ENCODE data around the gene TNRC18. TPM values are rescaled to one million over a fixed set of nuclear protein-coding genes. Genes with fewer than 3 reads are reported as not detected.

TNRC18 gene
- total RNA-seq, 6 donors from 2014 or later: 101 to 617 (median 128) TPM

GRCh38 chr7:5413449-5413786, 10.2 kb downstream of the TNRC18 start:
- Histone ChIP-seq H3K9me3 (no peaks in the 10 kb centered on the region), H3K27me3 (no peaks in the 10 kb centered on the region), H3K4me1 (peaks cover 26 to 49% (median 31%) of the 10 kb centered on the region in 4 donors), H3K27ac (peak overlapping the region; percentile 44 to 77 (median 66)), H3K4me3 (no peak overlapping the region), H3K36me3 (no peaks in the 10 kb centered on the region)
- WGBS, 2 donors: 58 to 76% methylated on average over 6 of the region's 6 CpGs
- ATAC-seq (ENCODE audit: low FRiP score in 2 of 2) (no peak), DNase-seq (no peak)
- no peak for TF ChIP-seq POLR2A (IDR thresholded peaks at IDR 0.05)
- TF ChIP-seq EP300 (IDR thresholded peaks at IDR 0.05): no peak
- TF ChIP-seq POLR2AphosphoS5 (IDR thresholded peaks at IDR 0.05): no peak

DNA sequence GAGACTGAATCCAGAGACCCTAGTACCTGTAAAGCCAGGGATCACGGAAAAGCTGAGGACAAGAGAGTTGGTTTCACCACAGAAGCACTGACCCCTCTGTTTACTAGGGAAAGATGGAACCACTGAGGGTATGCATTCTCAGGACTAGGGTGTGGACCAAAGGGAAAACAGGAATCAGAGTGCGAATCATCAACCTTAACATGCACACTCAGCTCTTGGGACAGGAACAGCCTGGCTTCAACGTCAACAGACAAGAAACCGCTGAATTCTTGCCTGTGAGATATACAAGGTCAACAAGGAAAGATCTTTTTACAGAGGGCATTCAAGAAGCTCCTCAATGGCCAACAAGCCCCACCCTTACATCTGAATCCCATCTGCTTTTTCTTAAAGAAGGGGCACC, 14.9 kb downstream of the TNRC18 start:
- Histone ChIP-seq H3K4me3 (no peak overlapping the region), H3K4me1 (peaks cover 33 to 48% (median 33%) of the 10 kb centered on the region in 4 donors), H3K27me3 (no peaks in the 10 kb centered on the region), H3K9me3 (no peaks in the 10 kb centered on the region), H3K27ac (peak overlapping the region; percentile 15 to 53 (median 34)), H3K36me3 (peaks cover 0 to 14% (median 4%) of the 10 kb centered on the region in 4 donors)
- DNase-seq (no peak), ATAC-seq (ENCODE audit: low FRiP score in 2 of 2) (no peak)
- TF ChIP-seq POLR2AphosphoS5 (IDR thresholded peaks at IDR 0.05) (no peak), EP300 (IDR thresholded peaks at IDR 0.05) (no peak), CTCF (IDR thresholded peaks at IDR 0.05) (no peak), POLR2A (IDR thresholded peaks at IDR 0.05) (no peak)
- 62 to 65% methylated on average over 4 of the region's 4 CpGs for WGBS, 2 donors

GRCh38 chr7:5406957-5407945, 16.4 kb downstream of the TNRC18 start:
- 74 to 82% methylated on average over 19 to 23 of the region's 24 CpGs for WGBS, 2 donors
- Histone ChIP-seq H3K27me3 (no peaks in the 10 kb centered on the region), H3K9me3 (no peaks in the 10 kb centered on the region), H3K4me3 (no peak overlapping the region), H3K27ac (peak overlapping the region in 3 of 4 donors; percentile 13 to 53 (median 44)), H3K4me1 (peaks cover 22 to 33% (median 26%) of the 10 kb centered on the region in 4 donors), H3K36me3 (peaks cover 0 to 14% (median 4%) of the 10 kb centered on the region in 4 donors)
- TF ChIP-seq EP300 (IDR thresholded peaks at IDR 0.05) (no peak), CTCF (IDR thresholded peaks at IDR 0.05) (no peak), POLR2A (IDR thresholded peaks at IDR 0.05) (no peak), POLR2AphosphoS5 (IDR thresholded peaks at IDR 0.05) (no peak)
- ATAC-seq (ENCODE audit: low FRiP score in 2 of 2) (no peak), DNase-seq (no peak)

- Histone ChIP-seq H3K9me3 (no peaks in the 10 kb centered on the region), H3K4me3 (no peak overlapping the region), H3K27me3 (no peaks in the 10 kb centered on the region), H3K4me1 (peaks cover 19 to 25% (median 20%) of the 10 kb centered on the region in 4 donors), H3K27ac (no peak overlapping the region), H3K36me3 (peaks cover 0 to 20% (median 4%) of the 10 kb centered on the region in 4 donors)
- 73 to 77% methylated on average over 8 of the region's 8 CpGs for WGBS, 2 donors
- TF ChIP-seq POLR2A (IDR thresholded peaks at IDR 0.05) (no peak), POLR2AphosphoS5 (IDR thresholded peaks at IDR 0.05) (no peak), EP300 (IDR thresholded peaks at IDR 0.05) (no peak), CTCF (IDR thresholded peaks at IDR 0.05) (no peak)
- no peak for ATAC-seq (ENCODE audit: low FRiP score in 2 of 2)
- DNase-seq: no peak
Measured at GRCh38 chr7:5404421-5404826, 19.2 kb downstream of the TNRC18 start.

GRCh38 chr7:5403442-5403841, 20.2 kb downstream of the TNRC18 start:
- ATAC-seq (ENCODE audit: low FRiP score in 2 of 2): no peak
- Histone ChIP-seq H3K9me3 (no peaks in the 10 kb centered on the region), H3K4me3 (no peak overlapping the region), H3K27me3 (no peaks in the 10 kb centered on the region), H3K27ac (no peak overlapping the region), H3K36me3 (peaks cover 0 to 20% (median 4%) of the 10 kb centered on the region in 4 donors), H3K4me1 (peaks cover 14 to 18% (median 17%) of the 10 kb centered on the region in 4 donors)
- no peak for DNase-seq
- TF ChIP-seq EP300 (IDR thresholded peaks at IDR 0.05) (no peak), POLR2AphosphoS5 (IDR thresholded peaks at IDR 0.05) (no peak), CTCF (IDR thresholded peaks at IDR 0.05) (no peak), POLR2A (IDR thresholded peaks at IDR 0.05) (no peak)
- WGBS, 2 donors: 86 to 95% methylated on average over 6 of the region's 6 CpGs
